VCaP (cell line): Measurements from ENCODE around the gene E2F4.
A peak's percentile ranks its signal among the peaks of the same experiment; 100 is the strongest.

Experiments
- H3K27ac ChIP-seq: fragments of 450-650 bp; 2 replicates; pipeline ENCODE4 v1.5.1; 2017
- TF ChIP-seq, protein P1 (sequence below): fragments of 450-650 bp; conservative IDR thresholded peaks from 2 replicates; pipeline ENCODE4 v1.5.1; 2017; ENCODE audit warnings: mild to moderate bottlenecking, moderate library complexity

The E2F4 gene

DNA sequence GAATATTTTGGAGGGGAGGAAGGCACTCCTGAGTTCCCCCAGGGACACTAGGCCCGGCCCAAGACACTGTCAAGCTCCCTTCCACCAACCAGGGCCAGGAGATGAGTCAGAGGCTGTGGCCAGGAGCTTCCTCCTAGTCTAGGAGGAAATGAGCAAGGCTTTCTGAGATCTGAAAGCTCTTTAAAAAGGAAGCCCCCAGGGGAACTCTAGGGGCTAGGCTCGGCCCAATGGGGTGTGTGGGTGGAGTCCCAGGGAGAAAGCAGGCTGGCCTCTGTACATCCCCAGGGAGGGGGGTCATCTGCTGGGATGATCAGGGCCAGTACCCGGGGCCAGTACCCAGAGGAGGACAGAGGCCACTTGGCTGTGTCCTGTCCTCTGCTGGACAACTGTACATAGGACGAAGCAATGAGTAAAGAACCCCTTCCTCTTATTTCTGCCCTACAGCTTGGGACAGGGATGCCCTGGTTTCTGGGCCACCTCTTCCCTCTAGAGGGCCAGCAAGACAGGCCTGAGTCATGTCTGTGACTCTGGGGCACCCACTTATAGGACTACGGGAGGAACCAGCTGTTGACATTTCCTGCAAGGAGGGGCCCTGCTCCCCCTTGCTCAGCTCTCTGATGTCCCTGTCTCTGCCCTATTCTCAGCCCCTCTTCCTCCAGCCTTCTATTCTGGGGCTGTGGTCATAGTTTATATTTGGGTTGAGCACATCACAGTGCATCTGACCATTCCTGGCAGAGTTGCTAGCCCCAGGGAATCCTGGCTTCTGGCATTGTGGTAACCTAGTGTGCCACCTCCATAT, 52.6 kb downstream of the E2F4 start:
- TF ChIP-seq, protein P1, sequence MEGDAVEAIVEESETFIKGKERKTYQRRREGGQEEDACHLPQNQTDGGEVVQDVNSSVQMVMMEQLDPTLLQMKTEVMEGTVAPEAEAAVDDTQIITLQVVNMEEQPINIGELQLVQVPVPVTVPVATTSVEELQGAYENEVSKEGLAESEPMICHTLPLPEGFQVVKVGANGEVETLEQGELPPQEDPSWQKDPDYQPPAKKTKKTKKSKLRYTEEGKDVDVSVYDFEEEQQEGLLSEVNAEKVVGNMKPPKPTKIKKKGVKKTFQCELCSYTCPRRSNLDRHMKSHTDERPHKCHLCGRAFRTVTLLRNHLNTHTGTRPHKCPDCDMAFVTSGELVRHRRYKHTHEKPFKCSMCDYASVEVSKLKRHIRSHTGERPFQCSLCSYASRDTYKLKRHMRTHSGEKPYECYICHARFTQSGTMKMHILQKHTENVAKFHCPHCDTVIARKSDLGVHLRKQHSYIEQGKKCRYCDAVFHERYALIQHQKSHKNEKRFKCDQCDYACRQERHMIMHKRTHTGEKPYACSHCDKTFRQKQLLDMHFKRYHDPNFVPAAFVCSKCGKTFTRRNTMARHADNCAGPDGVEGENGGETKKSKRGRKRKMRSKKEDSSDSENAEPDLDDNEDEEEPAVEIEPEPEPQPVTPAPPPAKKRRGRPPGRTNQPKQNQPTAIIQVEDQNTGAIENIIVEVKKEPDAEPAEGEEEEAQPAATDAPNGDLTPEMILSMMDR, result no peak
- no peak overlapping the region for H3K27ac ChIP-seq

DNA sequence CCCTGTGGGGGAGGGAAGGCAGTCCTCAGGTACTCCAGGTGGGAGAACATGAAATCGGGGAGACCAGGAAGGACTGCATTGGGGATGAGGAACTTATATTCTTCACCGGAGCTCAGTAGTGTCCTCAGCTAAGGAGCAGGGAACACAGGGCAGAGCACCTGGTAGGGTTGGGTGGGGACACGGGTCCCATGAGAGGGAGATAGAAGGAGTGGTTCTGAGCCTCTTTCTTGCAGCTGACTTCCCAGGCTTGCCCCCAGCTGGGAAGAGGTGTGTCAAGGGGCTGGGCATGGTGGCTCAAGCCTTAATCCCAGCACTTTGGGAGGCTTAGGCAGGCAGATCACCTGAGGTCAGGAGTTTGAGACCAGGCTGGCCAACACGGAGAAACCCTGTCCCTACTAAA, 53.2 kb downstream of the E2F4 start:
- TF ChIP-seq, protein P1, result no peak
- H3K27ac ChIP-seq, result peak overlapping the region; percentile 80

DNA sequence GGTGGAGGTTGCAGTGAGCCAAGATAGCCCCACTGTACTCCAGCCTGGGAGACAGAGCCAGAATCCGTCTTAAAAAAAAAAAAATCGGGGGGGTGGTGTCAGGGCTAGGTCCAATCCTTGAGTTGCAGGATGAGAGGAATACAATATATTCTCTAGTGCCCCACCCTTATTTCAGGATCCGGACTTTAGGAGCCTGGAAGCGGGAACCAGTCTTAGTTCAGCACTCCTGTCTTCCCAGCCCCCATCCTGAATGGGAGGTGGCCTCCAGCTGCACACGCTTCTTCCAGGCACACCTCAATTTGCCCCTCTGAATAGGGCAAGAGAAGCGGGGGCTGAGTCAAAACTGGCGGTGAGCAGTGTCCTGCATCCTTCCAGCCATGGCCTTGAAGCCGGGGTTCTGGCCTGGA, 53.7 kb downstream of the E2F4 start:
- peak overlapping the region; percentile 80 for H3K27ac ChIP-seq
- TF ChIP-seq, protein P1, result no peak

DNA sequence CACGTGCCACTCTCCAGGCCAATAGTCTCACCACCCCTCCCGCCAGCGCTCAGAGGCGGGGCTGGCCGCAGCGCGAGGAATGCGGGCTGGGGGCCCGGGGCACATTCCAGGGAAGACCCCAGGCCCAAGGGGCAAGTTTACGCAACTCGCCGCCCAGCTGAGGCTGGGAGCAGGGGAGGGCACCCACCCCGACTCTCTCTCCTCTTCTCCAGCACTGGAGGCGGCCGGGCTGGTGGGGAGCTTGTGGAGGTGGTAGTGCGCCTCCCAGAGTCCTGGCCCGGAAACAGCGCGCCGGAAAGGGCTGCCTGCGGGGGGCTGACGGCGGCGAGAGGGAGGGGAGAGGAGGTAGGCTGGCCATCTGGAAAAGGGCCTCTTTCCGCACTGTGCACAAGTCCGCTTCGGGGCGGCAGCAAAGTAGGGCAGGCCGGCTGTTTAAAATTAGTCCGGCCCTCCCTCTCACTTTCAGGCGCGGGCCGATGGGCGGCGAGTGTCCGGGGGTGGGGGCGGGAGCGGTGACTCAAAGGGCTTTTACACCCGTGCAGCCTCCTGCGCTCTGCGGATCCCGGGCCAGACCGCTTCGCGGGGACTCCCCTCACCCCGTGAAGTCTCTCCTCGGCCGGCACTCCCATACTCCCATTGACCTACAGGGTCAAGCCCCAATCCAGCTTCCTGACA, 54.3 kb downstream of the E2F4 start:
- peak overlapping the region; percentile 80 for H3K27ac ChIP-seq
- TF ChIP-seq, protein P1, result peak; percentile 26; the same call in 1 of the 2 replicates

DNA sequence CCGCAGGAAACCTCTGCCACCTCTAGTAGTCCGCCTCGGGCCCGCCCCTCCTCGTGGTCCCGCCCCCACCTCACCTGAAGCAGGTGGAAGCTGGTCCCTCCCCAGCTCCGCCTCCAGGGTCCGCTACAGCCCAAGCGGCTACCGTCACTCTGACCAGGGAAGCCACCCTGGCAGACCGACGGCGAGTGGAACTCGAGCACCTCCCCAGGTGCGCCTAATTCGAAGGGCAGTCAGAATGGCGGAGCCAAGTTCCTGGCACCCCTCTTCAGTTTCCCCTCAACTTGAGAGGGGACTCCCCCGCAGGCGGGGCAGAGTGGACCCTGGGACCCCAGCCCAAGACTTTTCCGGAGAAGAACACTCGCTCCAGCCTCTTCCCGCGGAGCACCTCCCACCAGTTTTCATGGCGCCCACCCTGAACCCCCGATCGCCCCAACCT, 54.8 kb downstream of the E2F4 start:
- TF ChIP-seq, protein P1, result no peak; the same call in 1 of the 2 replicates
- H3K27ac ChIP-seq, result peak overlapping the region; percentile 80

DNA sequence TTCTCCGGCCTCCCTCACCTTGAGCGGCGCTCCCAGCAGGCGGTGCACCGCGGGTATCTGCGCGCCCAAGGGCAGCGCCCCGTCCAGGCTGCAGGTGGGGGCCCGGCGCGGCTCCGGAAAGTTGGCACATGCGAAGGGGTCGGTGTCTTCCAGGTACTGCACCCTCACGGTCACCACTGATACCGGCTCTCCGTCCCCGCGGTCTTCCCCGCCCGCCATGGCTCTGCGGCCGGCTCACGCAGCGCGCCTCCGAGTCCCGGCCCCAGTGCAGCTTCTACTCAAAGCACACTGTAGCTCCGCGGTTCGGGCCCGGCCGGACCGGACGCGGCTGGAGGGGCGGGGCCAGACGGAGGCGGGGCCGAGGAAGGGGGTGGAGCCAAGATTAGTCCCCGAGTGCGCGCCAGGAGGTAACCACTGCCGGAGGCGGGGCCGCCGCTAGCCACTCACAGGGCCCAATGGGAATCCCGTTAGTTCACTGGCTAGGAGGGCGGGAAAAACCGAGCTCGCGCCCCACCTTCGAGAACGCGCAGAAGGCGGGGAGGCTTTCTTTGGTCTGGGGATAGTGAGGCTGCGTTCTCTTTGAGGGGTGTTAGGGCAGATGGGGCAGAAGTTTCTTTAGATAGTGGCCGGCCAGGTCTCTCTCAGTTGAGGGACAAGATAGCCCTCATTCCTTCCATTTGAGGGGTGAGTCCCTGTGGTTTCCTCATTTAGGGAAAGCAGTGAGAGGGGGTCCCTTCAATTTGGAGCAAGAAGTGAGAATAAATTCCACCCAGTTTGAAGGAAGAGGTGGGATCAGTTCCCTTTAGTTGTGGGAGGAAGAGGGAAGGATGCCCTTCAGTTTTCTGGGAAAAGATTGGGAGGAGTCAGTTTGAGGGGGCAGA, 55.5 kb downstream of the E2F4 start, which contains the start of gene FHOD1:
FHOD1 (minus strand) TSS at position 290 of the 881 bp plus-strand sequence; CDS start at position 219, 71 bp downstream.
- TF ChIP-seq, protein P1, result no peak
- H3K27ac ChIP-seq, result peak within 1 kb of the TSS; percentile 80

DNA sequence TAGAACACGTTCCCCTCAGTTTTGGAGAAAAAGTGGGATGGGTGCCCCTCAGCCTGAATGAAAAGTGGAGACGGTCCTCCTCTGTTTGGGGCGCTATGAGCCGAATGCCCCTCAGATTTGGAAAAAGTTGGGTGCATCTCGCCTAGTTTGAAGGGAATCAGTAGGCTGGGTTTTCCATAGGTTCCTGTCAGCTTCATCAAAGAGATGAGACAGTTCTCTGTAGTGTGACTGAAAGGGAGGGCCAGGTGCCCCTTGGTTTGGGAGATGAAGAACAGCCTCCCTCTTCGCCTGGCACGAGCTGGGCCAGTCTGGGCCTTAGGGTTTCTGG, 56.1 kb downstream of the E2F4 start:
- peak overlapping the region; percentile 80 for H3K27ac ChIP-seq
- TF ChIP-seq, protein P1, result no peak
